OCI-LY1 (cell line): ENCODE results near the gene DAPK2.

Experiments used
- H2AFZ ChIP-seq: fragments of 200-600 bp; sonication (generic), shearing (Covaris generic); 2 replicates; pipeline ENCODE4 v1.6.0; 2014; ENCODE audit warnings: antibody characterized with exemption, mild to moderate bottlenecking, low read length
- H3F3A ChIP-seq: fragments of 200-600 bp; sonication (generic), shearing (Covaris generic); 2 replicates; pipeline ENCODE4 v1.6.0; 2014; ENCODE audit warnings: mild to moderate bottlenecking, antibody characterized with exemption, low read length, moderate library complexity; ENCODE audit not compliant: insufficient read depth
- H3K27ac ChIP-seq: fragments of 200-600 bp; sonication (generic); 2 replicates; pipeline ENCODE4 v1.5.1; 2014; ENCODE audit warnings: low read length, mixed run types, mild to moderate bottlenecking, low read depth; ENCODE audit not compliant: poor library complexity, severe bottlenecking
- H3K27me3 ChIP-seq: fragments of 200-600 bp; sonication (generic); 2 replicates; pipeline ENCODE4 v1.6.0; 2014; ENCODE audit warnings: antibody characterized with exemption, mild to moderate bottlenecking, low read length, moderate library complexity; ENCODE audit not compliant: insufficient read depth
- H3K36me3 ChIP-seq: fragments of 200-600 bp; sonication (generic); 2 replicates; pipeline ENCODE4 v1.6.1; 2014; ENCODE audit warnings: mild to moderate bottlenecking, antibody characterized with exemption, low read length, moderate library complexity, mixed read lengths; ENCODE audit not compliant: insufficient read depth
- H3K4me1 ChIP-seq: fragments of 200-600 bp; sonication (generic); 2 replicates; pipeline ENCODE4 v1.5.1; 2014; ENCODE audit warnings: mild to moderate bottlenecking, low read length, moderate library complexity; ENCODE audit not compliant: insufficient read depth, severe bottlenecking
- H3K4me2 ChIP-seq: fragments of 200-600 bp; sonication (generic), shearing (Covaris generic); 2 replicates; pipeline ENCODE4 v1.6.1; 2014; ENCODE audit warnings: low read length
- H3K4me3 ChIP-seq: fragments of 200-600 bp; sonication (generic); 2 replicates; pipeline ENCODE4 v1.5.1; 2014; ENCODE audit warnings: low read length, low read depth, mild to moderate bottlenecking, mixed read lengths; ENCODE audit not compliant: poor library complexity, severe bottlenecking
- H3K79me2 ChIP-seq: fragments of 200-600 bp; shearing (Covaris generic); 2 replicates; pipeline ENCODE4 v1.6.1; 2016; ENCODE audit warnings: mixed run types, low read length, mixed read lengths; ENCODE audit not compliant: insufficient read depth
- H3K9ac ChIP-seq: fragments of 200-600 bp; sonication (generic), shearing (Covaris generic); 2 replicates; pipeline ENCODE4 v1.6.1; 2014; ENCODE audit warnings: mild to moderate bottlenecking, low read length, mixed read lengths
- H3K9me2 ChIP-seq: fragments of 200-600 bp; sonication (generic), shearing (Covaris generic); 2 replicates; pipeline ENCODE4 v1.6.1; 2014; ENCODE audit warnings: low read depth, mild to moderate bottlenecking, low read length, mixed read lengths
- H3K9me3 ChIP-seq: fragments of 200-600 bp; shearing (Covaris generic); 2 replicates; pipeline ENCODE4 v1.6.1; 2014; ENCODE audit warnings: low read length, mixed read lengths
- H4K20me1 ChIP-seq: fragments of 200-600 bp; sonication (generic), shearing (Covaris generic); 2 replicates; pipeline ENCODE4 v1.6.0; 2016; ENCODE audit warnings: mild to moderate bottlenecking, low read length; ENCODE audit not compliant: insufficient read depth
- EZH2 ChIP-seq: fragments of 200-600 bp; sonication (generic), shearing (Covaris generic); IDR thresholded peaks from 2 replicates; pipeline ENCODE4 v1.8.0; 2017; ENCODE audit warnings: borderline replicate concordance, mixed run types, mild to moderate bottlenecking, antibody characterized with exemption, low read length, moderate library complexity, mixed read lengths
- TF ChIP-seq, protein P1 (sequence below): fragments of 200-600 bp; sonication (generic), shearing (Covaris generic); IDR thresholded peaks from 2 replicates; pipeline ENCODE4 v1.5.1; 2017; ENCODE audit warnings: mild to moderate bottlenecking, antibody characterized with exemption, low read length, moderate library complexity, mixed read lengths

DAPK2 gene

DNA sequence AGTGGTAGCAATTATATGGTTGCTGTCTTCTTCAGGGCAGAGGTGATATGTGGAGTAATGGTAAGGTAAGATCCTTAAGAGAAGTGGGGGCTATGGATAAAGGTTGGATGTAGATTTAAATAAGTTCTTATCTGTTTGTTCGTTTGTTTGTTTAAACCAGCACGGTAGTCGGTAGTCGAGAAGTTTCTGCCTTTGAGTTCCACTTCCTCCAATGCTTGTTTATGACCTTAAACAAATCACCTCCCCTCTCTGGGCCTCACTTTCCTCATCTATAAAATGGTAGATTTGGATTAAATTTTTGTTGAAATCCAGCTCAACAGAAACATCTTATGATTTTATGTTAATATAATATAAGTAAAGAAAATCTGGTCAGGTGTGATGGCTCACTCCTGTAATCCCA lies 11.8 kb downstream of the DAPK2 start:
- H3K4me2 ChIP-seq: peak overlapping the region; percentile 30; the same call in 1 of the 2 replicates
- peaks cover 17% of the 10 kb centered on the region; the same call in 1 of the 2 replicates for H3K36me3 ChIP-seq
- H3K9me2 ChIP-seq: no peaks in the 10 kb centered on the region
- no peaks in the 10 kb centered on the region for H3K79me2 ChIP-seq
- no peaks in the 10 kb centered on the region for H3F3A ChIP-seq
- H3K9ac ChIP-seq: no peak overlapping the region; the same call in 1 of the 2 replicates
- no peak for TF ChIP-seq EZH2
- TF ChIP-seq, protein P1, sequence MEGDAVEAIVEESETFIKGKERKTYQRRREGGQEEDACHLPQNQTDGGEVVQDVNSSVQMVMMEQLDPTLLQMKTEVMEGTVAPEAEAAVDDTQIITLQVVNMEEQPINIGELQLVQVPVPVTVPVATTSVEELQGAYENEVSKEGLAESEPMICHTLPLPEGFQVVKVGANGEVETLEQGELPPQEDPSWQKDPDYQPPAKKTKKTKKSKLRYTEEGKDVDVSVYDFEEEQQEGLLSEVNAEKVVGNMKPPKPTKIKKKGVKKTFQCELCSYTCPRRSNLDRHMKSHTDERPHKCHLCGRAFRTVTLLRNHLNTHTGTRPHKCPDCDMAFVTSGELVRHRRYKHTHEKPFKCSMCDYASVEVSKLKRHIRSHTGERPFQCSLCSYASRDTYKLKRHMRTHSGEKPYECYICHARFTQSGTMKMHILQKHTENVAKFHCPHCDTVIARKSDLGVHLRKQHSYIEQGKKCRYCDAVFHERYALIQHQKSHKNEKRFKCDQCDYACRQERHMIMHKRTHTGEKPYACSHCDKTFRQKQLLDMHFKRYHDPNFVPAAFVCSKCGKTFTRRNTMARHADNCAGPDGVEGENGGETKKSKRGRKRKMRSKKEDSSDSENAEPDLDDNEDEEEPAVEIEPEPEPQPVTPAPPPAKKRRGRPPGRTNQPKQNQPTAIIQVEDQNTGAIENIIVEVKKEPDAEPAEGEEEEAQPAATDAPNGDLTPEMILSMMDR: no peak
- 0 out of 2 replicates have a peak overlapping the region, but pooled peaks have one; percentile 27 for H2AFZ ChIP-seq
- no peak overlapping the region for H3K4me3 ChIP-seq
- H3K4me1 ChIP-seq: peaks cover 25% of the 10 kb centered on the region
- H3K9me3 ChIP-seq: no peaks in the 10 kb centered on the region
- H3K27ac ChIP-seq: peak overlapping the region; percentile 41
- no peaks in the 10 kb centered on the region for H3K27me3 ChIP-seq
- no peaks in the 10 kb centered on the region for H4K20me1 ChIP-seq

DNA sequence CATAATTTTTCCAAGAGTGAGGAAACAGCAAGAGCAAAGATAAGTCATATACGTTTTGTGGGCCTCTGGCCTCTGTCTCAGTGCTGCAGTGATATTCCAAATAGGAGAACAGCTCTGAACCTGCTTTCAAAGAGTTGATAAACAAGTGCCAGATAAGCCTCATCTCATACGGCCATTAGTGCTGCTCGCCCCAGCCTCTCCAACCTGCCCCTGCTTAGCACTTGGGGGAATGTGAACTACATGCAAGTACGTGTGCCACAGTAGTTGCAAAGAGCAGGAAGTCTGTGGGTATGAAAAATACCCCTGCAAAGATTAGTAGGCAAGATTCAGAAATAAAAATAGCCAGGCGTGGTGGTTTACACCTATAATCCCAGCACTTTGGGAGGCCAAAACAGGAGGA lies 14.0 kb downstream of the DAPK2 start:
- no peak overlapping the region for H3K27ac ChIP-seq
- H3K4me1 ChIP-seq: peaks cover 29% of the 10 kb centered on the region
- H3K9me2 ChIP-seq: no peaks in the 10 kb centered on the region
- no peak overlapping the region for H3K4me2 ChIP-seq
- H3K9ac ChIP-seq: no peak overlapping the region
- H3K27me3 ChIP-seq: no peaks in the 10 kb centered on the region
- no peak overlapping the region for H2AFZ ChIP-seq
- H3F3A ChIP-seq: no peaks in the 10 kb centered on the region
- TF ChIP-seq, protein P1: no peak
- TF ChIP-seq EZH2: no peak
- no peak overlapping the region for H3K4me3 ChIP-seq
- H3K36me3 ChIP-seq: peaks cover 9% of the 10 kb centered on the region; the same call in 1 of the 2 replicates
- no peaks in the 10 kb centered on the region for H4K20me1 ChIP-seq
- no peaks in the 10 kb centered on the region for H3K9me3 ChIP-seq
- H3K79me2 ChIP-seq: no peaks in the 10 kb centered on the region

- no peak overlapping the region for H2AFZ ChIP-seq
- no peaks in the 10 kb centered on the region for H3K79me2 ChIP-seq
- H3K4me1 ChIP-seq: peaks cover 30% of the 10 kb centered on the region
- H3K4me3 ChIP-seq: no peak overlapping the region
- no peaks in the 10 kb centered on the region for H4K20me1 ChIP-seq
- H3K4me2 ChIP-seq: no peak overlapping the region
- H3K27me3 ChIP-seq: no peaks in the 10 kb centered on the region
- H3K9me2 ChIP-seq: no peaks in the 10 kb centered on the region
- no peak overlapping the region for H3K27ac ChIP-seq
- no peaks in the 10 kb centered on the region for H3F3A ChIP-seq
- TF ChIP-seq EZH2: no peak
- TF ChIP-seq, protein P1: no peak
- no peaks in the 10 kb centered on the region for H3K9me3 ChIP-seq
- peaks cover 6% of the 10 kb centered on the region; the same call in 1 of the 2 replicates for H3K36me3 ChIP-seq
- H3K9ac ChIP-seq: no peak overlapping the region
These were observed 16.2 kb downstream of the DAPK2 start for GRCh38 chr15:64030123-64030522.
